CD4-positive, alpha-beta T cell treated with Interleukin-4 for 4 hours (primary cell): Measurements from ENCODE around the gene TYW1.
"Not testable (repeated sequence)": the region's sequence is repeated elsewhere in the genome, so short reads cannot be mapped to it uniquely, and the experiment has no call there.

ENCODE experiments used
- DNase-seq: peaks from one replicate; pipeline ENCODE4 v3.0.0-alpha.2; 2020

The TYW1 gene

GRCh38 chr7:66996444-66997191, at the start of gene TYW1:
TYW1 (plus strand) TSS chr7:66996833; CDS start chr7:66996979, 146 bp downstream.
- peak; percentile 99 for DNase-seq

- DNase-seq: no peak
Measured at GRCh38 chr7:66948480-66949109, 48.0 kb upstream of the TYW1 start.

- no peak for DNase-seq
Measured at GRCh38 chr7:66950311-66950710, 46.3 kb upstream of the TYW1 start.

GRCh38 chr7:66950763-66951162, 45.9 kb upstream of the TYW1 start:
- DNase-seq: no peak

GRCh38 chr7:66952343-66953043, 44.1 kb upstream of the TYW1 start:
- DNase-seq: no peak

- DNase-seq: no peak
Measured at GRCh38 chr7:66953044-66953427, 43.6 kb upstream of the TYW1 start.

- DNase-seq: no peak
Measured at GRCh38 chr7:66957595-66958290, 38.9 kb upstream of the TYW1 start.

- no peak for DNase-seq
Measured at GRCh38 chr7:66958538-66959350, 37.9 kb upstream of the TYW1 start.

- DNase-seq: no peak
Measured at GRCh38 chr7:66960192-66960591, 36.4 kb upstream of the TYW1 start.

- no peak for DNase-seq
Measured at GRCh38 chr7:66961096-66961495, 35.5 kb upstream of the TYW1 start.

GRCh38 chr7:66964411-66964810, 32.2 kb upstream of the TYW1 start:
- DNase-seq: no peak

- no peak for DNase-seq
Measured at GRCh38 chr7:66967029-66967428, 29.6 kb upstream of the TYW1 start.

- DNase-seq: not testable (repeated sequence)
Measured at GRCh38 chr7:66969001-66969400, 27.6 kb upstream of the TYW1 start.

GRCh38 chr7:66970310-66970709, 26.3 kb upstream of the TYW1 start:
- DNase-seq: no peak

- DNase-seq: no peak
Measured at GRCh38 chr7:66974986-66975590, 21.5 kb upstream of the TYW1 start.

- not testable (repeated sequence) for DNase-seq
Measured at GRCh38 chr7:66978312-66978711, 18.3 kb upstream of the TYW1 start.

- DNase-seq: not testable (repeated sequence)
Measured at GRCh38 chr7:66979013-66979412, 17.6 kb upstream of the TYW1 start.

- DNase-seq: not testable (repeated sequence)
Measured at GRCh38 chr7:66980336-66980735, 16.3 kb upstream of the TYW1 start.

- not testable (repeated sequence) for DNase-seq
Measured at GRCh38 chr7:66989552-66989951, 7.1 kb upstream of the TYW1 start.

- not testable (repeated sequence) for DNase-seq
Measured at GRCh38 chr7:66994051-66994450, 2.6 kb upstream of the TYW1 start.

GRCh38 chr7:66994691-66995049, 2.0 kb upstream of the TYW1 start:
- peak; percentile 77 for DNase-seq
